ENCODE measurements around the gene ITGA11. TPM values are rescaled to one million over a fixed set of nuclear protein-coding genes. Genes with fewer than 3 reads are reported as not detected.

The ITGA11 gene
- polyA plus RNA-seq, 6 donors from 2014 or later, result 0.04 TPM; not detected in 5

- Mint-ChIP-seq H3K27me3 (peaks cover 0 to 16% (median 8%) of the 10 kb centered on the region in 3 donors), H3K4me1 (no peaks in the 10 kb centered on the region), H3K9me3 (no peaks in the 10 kb centered on the region), H3K4me3 (no peak overlapping the region), H3K27ac (no peak overlapping the region), H3K36me3 (no peaks in the 10 kb centered on the region)
- no peak for DNase-seq
- ATAC-seq (ENCODE audit: low read depth in 2 of 2), result no peak
Observed at GRCh38 chr15:68321229-68321628, 110.7 kb downstream of the ITGA11 start.

GRCh38 chr15:68319997-68320396, 112.0 kb downstream of the ITGA11 start:
- no peaks in the 10 kb centered on the region for H3K4me1 Mint-ChIP-seq
- H3K27ac Mint-ChIP-seq, result no peak overlapping the region
- no peaks in the 10 kb centered on the region for H3K36me3 Mint-ChIP-seq
- no peak for ATAC-seq (ENCODE audit: low read depth in 2 of 2)
- no peak overlapping the region for H3K4me3 Mint-ChIP-seq
- H3K27me3 Mint-ChIP-seq, result peaks cover 0 to 24% (median 6%) of the 10 kb centered on the region in 3 donors
- H3K9me3 Mint-ChIP-seq, result no peaks in the 10 kb centered on the region
- no peak for DNase-seq

GRCh38 chr15:68318931-68319909, 112.7 kb downstream of the ITGA11 start:
- ATAC-seq (ENCODE audit: low read depth in 2 of 2) (no peak), DNase-seq (no peak)
- Mint-ChIP-seq H3K9me3 (no peaks in the 10 kb centered on the region), H3K27me3 (peaks cover 0 to 30% (median 6%) of the 10 kb centered on the region in 3 donors), H3K27ac (no peak overlapping the region), H3K36me3 (no peaks in the 10 kb centered on the region), H3K4me1 (no peaks in the 10 kb centered on the region), H3K4me3 (no peak overlapping the region)

GRCh38 chr15:68318008-68318835, 113.7 kb downstream of the ITGA11 start:
- Mint-ChIP-seq H3K4me3 (no peak overlapping the region), H3K4me1 (no peaks in the 10 kb centered on the region), H3K27ac (no peak overlapping the region), H3K27me3 (peaks cover 0 to 30% (median 6%) of the 10 kb centered on the region in 3 donors), H3K36me3 (no peaks in the 10 kb centered on the region), H3K9me3 (no peaks in the 10 kb centered on the region)
- ATAC-seq (ENCODE audit: low read depth in 2 of 2) (no peak), DNase-seq (no peak)

- H3K4me3 Mint-ChIP-seq, result no peak overlapping the region
- no peak overlapping the region for H3K27ac Mint-ChIP-seq
- H3K36me3 Mint-ChIP-seq, result no peaks in the 10 kb centered on the region
- no peak for DNase-seq
- no peaks in the 10 kb centered on the region for H3K9me3 Mint-ChIP-seq
- peaks cover 0 to 30% (median 6%) of the 10 kb centered on the region in 3 donors for H3K27me3 Mint-ChIP-seq
- H3K4me1 Mint-ChIP-seq, result no peaks in the 10 kb centered on the region
- no peak for ATAC-seq (ENCODE audit: low read depth in 2 of 2)
Observed at GRCh38 chr15:68317281-68318007, 114.5 kb downstream of the ITGA11 start.

GRCh38 chr15:68316061-68316804, 115.7 kb downstream of the ITGA11 start:
- ATAC-seq (ENCODE audit: low read depth in 2 of 2), result no peak
- Mint-ChIP-seq H3K9me3 (no peaks in the 10 kb centered on the region), H3K4me3 (peak overlapping the region in 1 of 8 donors; percentile 57), H3K27ac (peak overlapping the region in 1 of 6 donors; percentile 86), H3K36me3 (no peaks in the 10 kb centered on the region), H3K4me1 (no peaks in the 10 kb centered on the region), H3K27me3 (peaks cover 0 to 22% (median 6%) of the 10 kb centered on the region in 3 donors)
- no peak for DNase-seq

- H3K27me3 Mint-ChIP-seq, result peaks cover 0 to 22% (median 6%) of the 10 kb centered on the region in 3 donors
- H3K4me1 Mint-ChIP-seq, result peaks cover 0 to 1% (median 0%) of the 10 kb centered on the region in 3 donors
- no peaks in the 10 kb centered on the region for H3K9me3 Mint-ChIP-seq
- no peak overlapping the region for H3K27ac Mint-ChIP-seq
- H3K36me3 Mint-ChIP-seq, result no peaks in the 10 kb centered on the region
- ATAC-seq (ENCODE audit: low read depth in 2 of 2), result no peak
- H3K4me3 Mint-ChIP-seq, result no peak overlapping the region
- no peak for DNase-seq
Observed at GRCh38 chr15:68315495-68316031, 116.4 kb downstream of the ITGA11 start.

GRCh38 chr15:68315035-68315434, 116.9 kb downstream of the ITGA11 start:
- no peaks in the 10 kb centered on the region for H3K36me3 Mint-ChIP-seq
- peaks cover 0 to 22% (median 6%) of the 10 kb centered on the region in 3 donors for H3K27me3 Mint-ChIP-seq
- peaks cover 0 to 4% (median 0%) of the 10 kb centered on the region in 3 donors for H3K4me1 Mint-ChIP-seq
- H3K27ac Mint-ChIP-seq, result peak overlapping the region in 1 of 6 donors; percentile 55
- DNase-seq, result no peak
- H3K4me3 Mint-ChIP-seq, result no peak overlapping the region
- H3K9me3 Mint-ChIP-seq, result no peaks in the 10 kb centered on the region
- no peak for ATAC-seq (ENCODE audit: low read depth in 2 of 2)

- Mint-ChIP-seq H3K9me3 (no peaks in the 10 kb centered on the region), H3K27ac (peak overlapping the region in 2 of 6 donors; percentile 27 to 55), H3K4me1 (peaks cover 0 to 4% (median 0%) of the 10 kb centered on the region in 3 donors), H3K27me3 (peaks cover 0 to 22% (median 6%) of the 10 kb centered on the region in 3 donors), H3K4me3 (no peak overlapping the region), H3K36me3 (no peaks in the 10 kb centered on the region)
- DNase-seq, result no peak
- ATAC-seq (ENCODE audit: low read depth in 2 of 2), result no peak
Observed at GRCh38 chr15:68314563-68314962, 117.4 kb downstream of the ITGA11 start.

- H3K4me3 Mint-ChIP-seq, result no peak overlapping the region
- no peak for DNase-seq
- H3K4me1 Mint-ChIP-seq, result peaks cover 0 to 4% (median 0%) of the 10 kb centered on the region in 3 donors
- ATAC-seq (ENCODE audit: low read depth in 2 of 2), result no peak
- peaks cover 0 to 22% (median 6%) of the 10 kb centered on the region in 3 donors for H3K27me3 Mint-ChIP-seq
- H3K36me3 Mint-ChIP-seq, result no peaks in the 10 kb centered on the region
- peak overlapping the region in 1 of 6 donors; percentile 19 for H3K27ac Mint-ChIP-seq
- no peaks in the 10 kb centered on the region for H3K9me3 Mint-ChIP-seq
Observed at GRCh38 chr15:68313501-68314410, 118.2 kb downstream of the ITGA11 start.

GRCh38 chr15:68312701-68313204, 119.2 kb downstream of the ITGA11 start:
- ATAC-seq (ENCODE audit: low read depth in 2 of 2) (no peak), DNase-seq (no peak)
- H3K27me3 Mint-ChIP-seq, result peaks cover 0 to 22% (median 6%) of the 10 kb centered on the region in 3 donors
- H3K36me3 Mint-ChIP-seq, result no peaks in the 10 kb centered on the region
- H3K27ac Mint-ChIP-seq, result peak overlapping the region in 1 of 6 donors; percentile 37
- no peak overlapping the region for H3K4me3 Mint-ChIP-seq
- H3K9me3 Mint-ChIP-seq, result no peaks in the 10 kb centered on the region
- H3K4me1 Mint-ChIP-seq, result peaks cover 0 to 4% (median 0%) of the 10 kb centered on the region in 3 donors
